ENCODE data around the gene S100A14. TPM values are rescaled to one million over a fixed set of nuclear protein-coding genes. Genes with fewer than 3 reads are reported as not detected.

Gene S100A14
- total and polyA plus RNA-seq, 4 donors: 2.5 to 91.2 TPM; not detected in 2

GRCh38 chr1:153609585-153609907 lies 6.6 kb downstream of the S100A14 start:
- H3K4me1 ChIP-seq (ENCODE audit: control insufficient read depth in 1 of 2, insufficient read depth in 2 of 2, low read length in 2 of 2): no peaks in the 10 kb centered on the region
- ATAC-seq (ENCODE audit: low FRiP score) (no peak), DNase-seq (no peak)
- H3K4me3 ChIP-seq (ENCODE audit: low read length in 2 of 2): no peak overlapping the region
- no peaks in the 10 kb centered on the region for H3K27me3 ChIP-seq (ENCODE audit: control insufficient read depth in 1 of 2, insufficient read depth in 2 of 2, low read length in 1 of 2)
- H3K36me3 ChIP-seq (ENCODE audit: control insufficient read depth in 1 of 2, insufficient read depth in 2 of 2, low read length in 1 of 2): peaks cover 0 to 2% of the 10 kb centered on the region in 2 donors
- H3K27ac ChIP-seq (ENCODE audit: low read depth in 1 of 2, low read length in 2 of 2): peak overlapping the region in 1 of 2 donors; percentile 55
- H3K9me3 ChIP-seq (ENCODE audit: control insufficient read depth, low read length): no peaks in the 10 kb centered on the region
- WGBS, 2 donors: 30 to 43% methylated on average over 6 of the region's 6 CpGs
- intact Hi-C loops (cut with DNase I): no loop called here

GRCh38 chr1:153608742-153609584 lies 7.2 kb downstream of the S100A14 start:
- Histone ChIP-seq H3K27ac (ENCODE audit: low read depth in 1 of 2, low read length in 2 of 2) (peak overlapping the region in 1 of 2 donors; percentile 61), H3K36me3 (ENCODE audit: control insufficient read depth in 1 of 2, insufficient read depth in 2 of 2, low read length in 1 of 2) (peaks cover 0 to 2% of the 10 kb centered on the region in 2 donors), H3K9me3 (ENCODE audit: control insufficient read depth, low read length) (no peaks in the 10 kb centered on the region), H3K4me3 (ENCODE audit: low read length in 2 of 2) (no peak overlapping the region), H3K4me1 (ENCODE audit: control insufficient read depth in 1 of 2, insufficient read depth in 2 of 2, low read length in 2 of 2) (no peaks in the 10 kb centered on the region), H3K27me3 (ENCODE audit: control insufficient read depth in 1 of 2, insufficient read depth in 2 of 2, low read length in 1 of 2) (no peaks in the 10 kb centered on the region)
- DNase-seq (peak; percentile 77 to 90), ATAC-seq (ENCODE audit: low FRiP score) (peak; percentile 76)
- intact Hi-C loops (cut with DNase I): no loop called here
- WGBS, 2 donors: 26 to 29% methylated on average over 17 to 19 of the region's 19 CpGs

DNA sequence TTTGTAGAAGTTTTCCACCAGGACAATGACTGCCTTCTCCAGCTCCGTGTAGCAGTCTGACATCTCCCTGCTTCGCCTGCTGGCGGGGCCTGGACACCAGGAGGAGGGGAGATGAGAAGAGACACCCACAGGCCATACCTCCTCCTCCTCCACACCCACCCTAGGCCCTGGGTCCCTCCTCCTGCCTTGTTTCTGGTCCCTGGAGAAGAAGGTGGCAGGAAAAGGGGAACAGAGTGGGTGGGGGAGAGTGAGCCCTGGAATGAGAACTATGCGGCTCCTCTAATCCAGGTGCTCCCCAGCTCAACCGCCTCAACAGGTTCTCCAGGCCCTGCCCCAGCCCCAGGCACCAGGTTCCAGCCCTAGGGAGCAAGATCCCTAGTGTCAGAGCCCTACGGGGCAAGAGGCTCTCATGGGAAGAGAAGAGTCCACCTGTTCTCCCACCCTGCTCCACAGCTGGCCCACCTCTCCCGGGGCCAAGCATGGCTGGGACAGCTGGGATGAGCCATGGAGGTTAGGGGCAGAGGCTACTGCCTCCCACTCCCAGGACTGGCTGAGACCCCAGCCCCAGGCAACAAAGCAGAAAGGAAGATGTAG lies 7.9 kb downstream of the S100A14 start:
- Histone ChIP-seq H3K9me3 (ENCODE audit: control insufficient read depth, low read length) (no peaks in the 10 kb centered on the region), H3K4me3 (ENCODE audit: low read length in 2 of 2) (no peak overlapping the region), H3K27me3 (ENCODE audit: control insufficient read depth in 1 of 2, insufficient read depth in 2 of 2, low read length in 1 of 2) (no peaks in the 10 kb centered on the region), H3K27ac (ENCODE audit: low read depth in 1 of 2, low read length in 2 of 2) (peak overlapping the region; percentile 2 to 61), H3K4me1 (ENCODE audit: control insufficient read depth in 1 of 2, insufficient read depth in 2 of 2, low read length in 2 of 2) (no peaks in the 10 kb centered on the region), H3K36me3 (ENCODE audit: control insufficient read depth in 1 of 2, insufficient read depth in 2 of 2, low read length in 1 of 2) (peaks cover 0 to 3% of the 10 kb centered on the region in 2 donors)
- DNase-seq (peak in 1 of 2 donors; percentile 71), ATAC-seq (ENCODE audit: low FRiP score) (no peak)
- 69 to 84% methylated on average over 7 of the region's 7 CpGs for WGBS, 2 donors
- intact Hi-C loops (cut with DNase I): no loop called here

- no peaks in the 10 kb centered on the region for H3K9me3 ChIP-seq (ENCODE audit: control insufficient read depth, low read length)
- no peaks in the 10 kb centered on the region for H3K4me1 ChIP-seq (ENCODE audit: control insufficient read depth in 1 of 2, insufficient read depth in 2 of 2, low read length in 2 of 2)
- no peaks in the 10 kb centered on the region for H3K27me3 ChIP-seq (ENCODE audit: control insufficient read depth in 1 of 2, insufficient read depth in 2 of 2, low read length in 1 of 2)
- no peak overlapping the region for H3K4me3 ChIP-seq (ENCODE audit: low read length in 2 of 2)
- DNase-seq (peak in 1 of 2 donors; percentile 70), ATAC-seq (ENCODE audit: low FRiP score) (no peak)
- intact Hi-C loops (cut with DNase I): no loop called here
- H3K36me3 ChIP-seq (ENCODE audit: control insufficient read depth in 1 of 2, insufficient read depth in 2 of 2, low read length in 1 of 2): peaks cover 0 to 3% of the 10 kb centered on the region in 2 donors
- no peak overlapping the region for H3K27ac ChIP-seq (ENCODE audit: low read depth in 1 of 2, low read length in 2 of 2)
- WGBS, 2 donors: 92 to 94% methylated on average over 8 of the region's 8 CpGs
Observed at GRCh38 chr1:153607381-153607780, 8.7 kb downstream of the S100A14 start.

GRCh38 chr1:153606194-153606593 lies 9.9 kb downstream of the S100A14 start:
- no peaks in the 10 kb centered on the region for H3K9me3 ChIP-seq (ENCODE audit: control insufficient read depth, low read length)
- no peak for DNase-seq

GRCh38 chr1:153602749-153603148 lies 13.4 kb downstream of the S100A14 start:
- no peak overlapping the region for H3K27ac ChIP-seq (ENCODE audit: low read depth in 1 of 2, low read length in 2 of 2)
- H3K4me3 ChIP-seq (ENCODE audit: low read length in 2 of 2): no peak overlapping the region
- H3K9me3 ChIP-seq (ENCODE audit: control insufficient read depth, low read length): no peaks in the 10 kb centered on the region
- intact Hi-C loops (cut with DNase I): no loop called here
- 93 to 94% methylated on average over 6 of the region's 6 CpGs for WGBS, 2 donors
- H3K36me3 ChIP-seq (ENCODE audit: control insufficient read depth in 1 of 2, insufficient read depth in 2 of 2, low read length in 1 of 2): peaks cover 0 to 3% of the 10 kb centered on the region in 2 donors
- DNase-seq: no peak
- H3K27me3 ChIP-seq (ENCODE audit: control insufficient read depth in 1 of 2, insufficient read depth in 2 of 2, low read length in 1 of 2): no peaks in the 10 kb centered on the region
- ATAC-seq (ENCODE audit: low FRiP score): no peak
- H3K4me1 ChIP-seq (ENCODE audit: control insufficient read depth in 1 of 2, insufficient read depth in 2 of 2, low read length in 2 of 2): no peaks in the 10 kb centered on the region

More at GRCh38 chr1:153606194-153606593, 9.9 kb downstream of the S100A14 start:
- no peaks in the 10 kb centered on the region for H3K27me3 ChIP-seq (ENCODE audit: control insufficient read depth in 1 of 2, insufficient read depth in 2 of 2, low read length in 1 of 2)
- H3K36me3 ChIP-seq (ENCODE audit: control insufficient read depth in 1 of 2, insufficient read depth in 2 of 2, low read length in 1 of 2): peaks cover 0 to 3% of the 10 kb centered on the region in 2 donors
- no peaks in the 10 kb centered on the region for H3K4me1 ChIP-seq (ENCODE audit: control insufficient read depth in 1 of 2, insufficient read depth in 2 of 2, low read length in 2 of 2)
- WGBS, 2 donors: 93% methylated on average over 11 of the region's 11 CpGs
- no peak overlapping the region for H3K27ac ChIP-seq (ENCODE audit: low read depth in 1 of 2, low read length in 2 of 2)
- ATAC-seq (ENCODE audit: low FRiP score): no peak
- intact Hi-C loops (cut with DNase I): no loop called here
- no peak overlapping the region for H3K4me3 ChIP-seq (ENCODE audit: low read length in 2 of 2)

GRCh38 chr1:153599847-153600246 lies 16.3 kb downstream of the S100A14 start:
- WGBS, 2 donors: 78 to 81% methylated on average over 7 of the region's 7 CpGs
- intact Hi-C loops (cut with DNase I): no loop called here
- no peak for ATAC-seq (ENCODE audit: low FRiP score)
- Histone ChIP-seq H3K9me3 (ENCODE audit: control insufficient read depth, low read length) (no peaks in the 10 kb centered on the region), H3K4me1 (ENCODE audit: control insufficient read depth in 1 of 2, insufficient read depth in 2 of 2, low read length in 2 of 2) (no peaks in the 10 kb centered on the region), H3K4me3 (ENCODE audit: low read length in 2 of 2) (no peak overlapping the region), H3K27ac (ENCODE audit: low read depth in 1 of 2, low read length in 2 of 2) (no peak overlapping the region), H3K36me3 (ENCODE audit: control insufficient read depth in 1 of 2, insufficient read depth in 2 of 2, low read length in 1 of 2) (peaks cover 0 to 2% of the 10 kb centered on the region in 2 donors), H3K27me3 (ENCODE audit: control insufficient read depth in 1 of 2, insufficient read depth in 2 of 2, low read length in 1 of 2) (no peaks in the 10 kb centered on the region)
- DNase-seq: no peak

- 84 to 86% methylated on average over 7 of the region's 7 CpGs for WGBS, 2 donors
- H3K27ac ChIP-seq (ENCODE audit: low read depth in 1 of 2, low read length in 2 of 2): no peak overlapping the region
- H3K36me3 ChIP-seq (ENCODE audit: control insufficient read depth in 1 of 2, insufficient read depth in 2 of 2, low read length in 1 of 2): peaks cover 0 to 4% of the 10 kb centered on the region in 2 donors
- no peak for DNase-seq
- H3K27me3 ChIP-seq (ENCODE audit: control insufficient read depth in 1 of 2, insufficient read depth in 2 of 2, low read length in 1 of 2): no peaks in the 10 kb centered on the region
- intact Hi-C loops (cut with DNase I): no loop called here
- no peaks in the 10 kb centered on the region for H3K9me3 ChIP-seq (ENCODE audit: control insufficient read depth, low read length)
- ATAC-seq (ENCODE audit: low FRiP score): no peak
- H3K4me3 ChIP-seq (ENCODE audit: low read length in 2 of 2): no peak overlapping the region
- H3K4me1 ChIP-seq (ENCODE audit: control insufficient read depth in 1 of 2, insufficient read depth in 2 of 2, low read length in 2 of 2): no peaks in the 10 kb centered on the region
Observed at GRCh38 chr1:153598309-153599172, 17.6 kb downstream of the S100A14 start.
